Measurements from ENCODE around the gene HOOK2.
"Not testable (repeated sequence)": the region's sequence is repeated elsewhere in the genome, so short reads cannot be mapped to it uniquely, and the experiment has no call there.

The HOOK2 gene

GRCh38 chr19:12721656-12722565, 53.4 kb downstream of the HOOK2 start:
- peak; percentile 76 for DNase-seq (ENCODE audit: low spot score)

- DNase-seq (ENCODE audit: low spot score) = peak; percentile 59
Measured at GRCh38 chr19:12720851-12721655, 54.3 kb downstream of the HOOK2 start.

- DNase-seq (ENCODE audit: low spot score) = no peak
Measured at GRCh38 chr19:12720296-12720695, 55.1 kb downstream of the HOOK2 start.

- no peak for DNase-seq (ENCODE audit: low spot score)
Measured at GRCh38 chr19:12715929-12716328, 59.4 kb downstream of the HOOK2 start.

- DNase-seq (ENCODE audit: low spot score) = no peak
Measured at GRCh38 chr19:12715102-12715501, 60.2 kb downstream of the HOOK2 start.

- not testable (repeated sequence) for DNase-seq (ENCODE audit: low spot score)
Measured at GRCh38 chr19:12713304-12713703, 62.0 kb downstream of the HOOK2 start.
